ENCODE results near the gene PIF1.

PIF1 gene

GRCh38 chr15:64843991-64844390 lies 18.5 kb upstream of the PIF1 start:
- FAIRE-seq (no peak), DNase-seq (ENCODE audit: insufficient read length, low spot score) (no peak)
- TF ChIP-seq CTCF (IDR thresholded peaks at IDR 0.05; ENCODE audit: insufficient read depth, missing control alignments) = no peak

- no peak for DNase-seq (ENCODE audit: insufficient read length, low spot score)
- no peak for FAIRE-seq
- no peak for TF ChIP-seq CTCF (IDR thresholded peaks at IDR 0.05; ENCODE audit: insufficient read depth, missing control alignments)
These were observed 17.6 kb upstream of the PIF1 start for GRCh38 chr15:64842986-64843561.

GRCh38 chr15:64842096-64842939 lies 16.9 kb upstream of the PIF1 start:
- DNase-seq (ENCODE audit: insufficient read length, low spot score) = no peak
- no peak for FAIRE-seq
- TF ChIP-seq CTCF (IDR thresholded peaks at IDR 0.05; ENCODE audit: insufficient read depth, missing control alignments) = no peak

GRCh38 chr15:64841344-64842095 lies 16.1 kb upstream of the PIF1 start, which contains the start of gene PLEKHO2:
PLEKHO2 (plus strand) TSS chr15:64841915; CDS start chr15:64842017, 102 bp downstream.
- FAIRE-seq (no peak), DNase-seq (ENCODE audit: insufficient read length, low spot score) (peak; percentile 93)
- TF ChIP-seq CTCF (IDR thresholded peaks at IDR 0.05; ENCODE audit: insufficient read depth, missing control alignments) = no peak

- DNase-seq (ENCODE audit: insufficient read length, low spot score) (no peak), FAIRE-seq (no peak)
- TF ChIP-seq CTCF (IDR thresholded peaks at IDR 0.05; ENCODE audit: insufficient read depth, missing control alignments) = no peak
These were observed 15.6 kb upstream of the PIF1 start for GRCh38 chr15:64841060-64841343.

- no peak for DNase-seq (ENCODE audit: insufficient read length, low spot score)
- no peak for TF ChIP-seq CTCF (IDR thresholded peaks at IDR 0.05; ENCODE audit: insufficient read depth, missing control alignments)
These were observed 12.1 kb upstream of the PIF1 start for GRCh38 chr15:64837502-64837901.

More at GRCh38 chr15:64837502-64837901, 12.1 kb upstream of the PIF1 start:
- FAIRE-seq = no peak
